NT2/D1 (cell line): ENCODE measurements around the gene KIF3A.

Source experiments
- SUZ12 ChIP-seq: IDR thresholded peaks from 2 replicates; pipeline ENCODE4 v1.6.1; 2011; ENCODE audit not compliant: insufficient read length, insufficient read depth; ENCODE audit errors: extremely low read depth
- YY1 ChIP-seq: IDR thresholded peaks from 2 replicates; pipeline ENCODE4 v1.6.1; 2011; ENCODE audit not compliant: insufficient read length, insufficient read depth
- ZNF274 ChIP-seq: IDR thresholded peaks from 2 replicates; pipeline ENCODE4 v1.6.1; 2011; ENCODE audit warnings: mild to moderate bottlenecking, low read depth, low read length

DNA sequence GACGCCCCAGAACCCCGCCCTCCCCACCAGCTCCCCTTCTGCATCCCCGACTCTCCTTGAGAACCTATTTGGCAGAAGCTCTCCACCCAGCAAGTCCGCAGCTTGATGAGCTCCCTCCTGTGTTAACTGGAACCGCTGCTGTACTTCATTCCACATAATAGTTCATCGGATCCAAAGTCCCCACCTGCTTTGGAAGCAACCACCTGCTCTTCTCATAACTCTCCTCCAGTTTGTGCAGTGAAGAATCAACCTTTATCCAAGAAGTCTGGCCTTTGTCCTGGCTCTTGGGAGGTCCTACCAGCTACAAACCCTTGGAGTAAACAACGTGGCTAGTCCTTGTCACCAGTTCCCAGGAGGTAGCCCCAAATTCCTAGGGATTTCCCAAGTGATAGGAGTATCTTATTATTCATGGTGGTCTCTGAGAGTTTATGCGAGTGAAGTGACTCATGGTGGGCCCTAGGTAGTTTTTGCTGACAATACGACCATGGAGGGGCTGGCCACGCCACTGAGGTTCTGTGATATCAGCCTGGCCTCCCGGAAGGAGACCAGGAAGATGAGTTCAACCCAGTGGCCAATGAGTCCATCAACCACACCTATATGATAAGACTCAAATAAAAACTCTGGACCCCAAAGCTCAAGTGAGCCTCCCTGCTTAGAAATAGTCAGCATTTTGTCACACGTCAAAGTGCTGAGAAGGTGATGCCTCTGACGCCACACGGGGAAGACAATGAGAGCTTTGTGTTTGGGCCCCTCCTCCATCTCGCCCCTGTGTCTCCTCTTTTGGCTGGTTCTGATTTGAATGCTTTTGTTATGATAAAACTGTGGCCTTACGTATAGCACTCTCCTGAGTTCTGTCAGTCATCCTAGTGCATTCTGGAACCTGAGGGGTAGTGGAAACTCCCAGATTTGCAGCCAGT is 67.1 kb downstream of the KIF3A start:
- TF ChIP-seq YY1 (no peak), ZNF274 (no peak), SUZ12 (no peak)
